WTC11 (cell line): ENCODE results near the gene SNPH.
A peak's percentile ranks its signal among the peaks of the same experiment; 100 is the strongest.

ENCODE experiments used
- FOXK1 ChIP-seq: sonication (generic); formaldehyde crosslinking; IDR thresholded peaks from 2 replicates; pipeline ENCODE4 v1.8.0; 2022; ENCODE audit warnings: mild to moderate bottlenecking, moderate library complexity, missing genetic modification reagents
- SMAD3 ChIP-seq: sonication (generic); formaldehyde crosslinking; IDR thresholded peaks from 2 replicates; pipeline ENCODE4 v1.8.0; 2022; ENCODE audit warnings: missing genetic modification reagents, mild to moderate bottlenecking, borderline replicate concordance
- TCF7 ChIP-seq: sonication (generic); formaldehyde crosslinking; IDR thresholded peaks from 2 replicates; pipeline ENCODE4 v1.8.0; 2022; ENCODE audit warnings: mild to moderate bottlenecking, low read depth, missing genetic modification reagents, moderate library complexity
- ZNF121 ChIP-seq: sonication (generic); formaldehyde crosslinking; IDR thresholded peaks from 2 replicates; pipeline ENCODE4 v1.8.0; 2023; ENCODE audit warnings: missing genetic modification reagents
- TF ChIP-seq, protein P1 (sequence below): fragments of 200-600 bp; IDR thresholded peaks from 2 replicates; pipeline ENCODE4 v1.8.0; 2022; ENCODE audit warnings: antibody characterized with exemption
- TF ChIP-seq, protein P2 (sequence below): sonication (generic); formaldehyde crosslinking; IDR thresholded peaks from 2 replicates; pipeline ENCODE4 v1.8.1; 2023; ENCODE audit warnings: mild to moderate bottlenecking, missing genetic modification reagents, moderate library complexity
- TF ChIP-seq, protein P3 (sequence below): sonication (generic); formaldehyde crosslinking; IDR thresholded peaks from 2 replicates; pipeline ENCODE4 v1.8.1; 2023; ENCODE audit warnings: mild to moderate bottlenecking, missing genetic modification reagents
- TF ChIP-seq, protein P4 (sequence below): sonication (generic); formaldehyde crosslinking; IDR thresholded peaks from 2 replicates; pipeline ENCODE4 v1.8.1; 2023; ENCODE audit warnings: mild to moderate bottlenecking, moderate library complexity, missing genetic modification reagents
- TF ChIP-seq, protein P5 (sequence below): sonication (generic); formaldehyde crosslinking; IDR thresholded peaks from 2 replicates; pipeline ENCODE4 v1.8.1; 2022; ENCODE audit warnings: mild to moderate bottlenecking, moderate library complexity, missing genetic modification reagents

DNA sequence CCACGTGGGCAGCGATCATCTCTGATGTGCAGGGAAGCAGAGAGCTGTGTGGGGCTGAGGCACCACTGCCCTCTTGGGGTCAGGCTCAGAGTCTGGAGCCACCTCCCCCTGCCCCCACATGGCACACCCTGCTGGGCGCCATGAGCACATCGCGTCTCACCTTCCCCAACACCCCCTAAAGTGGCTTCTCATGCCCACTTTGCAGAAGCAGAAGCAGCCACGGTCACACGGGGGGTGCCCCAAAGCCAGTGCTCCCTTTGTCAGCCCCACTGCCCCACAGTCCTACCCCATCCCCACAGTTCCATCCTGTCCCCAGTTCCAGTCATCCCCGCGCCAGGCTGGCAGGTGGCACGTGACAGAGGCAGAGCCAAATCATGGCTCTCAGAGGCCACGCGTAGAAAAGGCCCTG lies 43.3 kb downstream of the SNPH start:
- TF ChIP-seq ZNF121 (CRISPR knock-in tag) (no peak), TCF7 (CRISPR knock-in tag) (no peak), FOXK1 (CRISPR knock-in tag) (no peak), SMAD3 (CRISPR knock-in tag) (no peak)
- TF ChIP-seq, protein P1, sequence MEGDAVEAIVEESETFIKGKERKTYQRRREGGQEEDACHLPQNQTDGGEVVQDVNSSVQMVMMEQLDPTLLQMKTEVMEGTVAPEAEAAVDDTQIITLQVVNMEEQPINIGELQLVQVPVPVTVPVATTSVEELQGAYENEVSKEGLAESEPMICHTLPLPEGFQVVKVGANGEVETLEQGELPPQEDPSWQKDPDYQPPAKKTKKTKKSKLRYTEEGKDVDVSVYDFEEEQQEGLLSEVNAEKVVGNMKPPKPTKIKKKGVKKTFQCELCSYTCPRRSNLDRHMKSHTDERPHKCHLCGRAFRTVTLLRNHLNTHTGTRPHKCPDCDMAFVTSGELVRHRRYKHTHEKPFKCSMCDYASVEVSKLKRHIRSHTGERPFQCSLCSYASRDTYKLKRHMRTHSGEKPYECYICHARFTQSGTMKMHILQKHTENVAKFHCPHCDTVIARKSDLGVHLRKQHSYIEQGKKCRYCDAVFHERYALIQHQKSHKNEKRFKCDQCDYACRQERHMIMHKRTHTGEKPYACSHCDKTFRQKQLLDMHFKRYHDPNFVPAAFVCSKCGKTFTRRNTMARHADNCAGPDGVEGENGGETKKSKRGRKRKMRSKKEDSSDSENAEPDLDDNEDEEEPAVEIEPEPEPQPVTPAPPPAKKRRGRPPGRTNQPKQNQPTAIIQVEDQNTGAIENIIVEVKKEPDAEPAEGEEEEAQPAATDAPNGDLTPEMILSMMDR: no peak
- TF ChIP-seq, protein P2, sequence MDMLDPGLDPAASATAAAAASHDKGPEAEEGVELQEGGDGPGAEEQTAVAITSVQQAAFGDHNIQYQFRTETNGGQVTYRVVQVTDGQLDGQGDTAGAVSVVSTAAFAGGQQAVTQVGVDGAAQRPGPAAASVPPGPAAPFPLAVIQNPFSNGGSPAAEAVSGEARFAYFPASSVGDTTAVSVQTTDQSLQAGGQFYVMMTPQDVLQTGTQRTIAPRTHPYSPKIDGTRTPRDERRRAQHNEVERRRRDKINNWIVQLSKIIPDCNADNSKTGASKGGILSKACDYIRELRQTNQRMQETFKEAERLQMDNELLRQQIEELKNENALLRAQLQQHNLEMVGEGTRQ (CRISPR knock-in tag): peak; percentile 39
- TF ChIP-seq, protein P3, sequence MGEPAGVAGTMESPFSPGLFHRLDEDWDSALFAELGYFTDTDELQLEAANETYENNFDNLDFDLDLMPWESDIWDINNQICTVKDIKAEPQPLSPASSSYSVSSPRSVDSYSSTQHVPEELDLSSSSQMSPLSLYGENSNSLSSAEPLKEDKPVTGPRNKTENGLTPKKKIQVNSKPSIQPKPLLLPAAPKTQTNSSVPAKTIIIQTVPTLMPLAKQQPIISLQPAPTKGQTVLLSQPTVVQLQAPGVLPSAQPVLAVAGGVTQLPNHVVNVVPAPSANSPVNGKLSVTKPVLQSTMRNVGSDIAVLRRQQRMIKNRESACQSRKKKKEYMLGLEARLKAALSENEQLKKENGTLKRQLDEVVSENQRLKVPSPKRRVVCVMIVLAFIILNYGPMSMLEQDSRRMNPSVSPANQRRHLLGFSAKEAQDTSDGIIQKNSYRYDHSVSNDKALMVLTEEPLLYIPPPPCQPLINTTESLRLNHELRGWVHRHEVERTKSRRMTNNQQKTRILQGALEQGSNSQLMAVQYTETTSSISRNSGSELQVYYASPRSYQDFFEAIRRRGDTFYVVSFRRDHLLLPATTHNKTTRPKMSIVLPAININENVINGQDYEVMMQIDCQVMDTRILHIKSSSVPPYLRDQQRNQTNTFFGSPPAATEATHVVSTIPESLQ: no peak
- TF ChIP-seq, protein P4, sequence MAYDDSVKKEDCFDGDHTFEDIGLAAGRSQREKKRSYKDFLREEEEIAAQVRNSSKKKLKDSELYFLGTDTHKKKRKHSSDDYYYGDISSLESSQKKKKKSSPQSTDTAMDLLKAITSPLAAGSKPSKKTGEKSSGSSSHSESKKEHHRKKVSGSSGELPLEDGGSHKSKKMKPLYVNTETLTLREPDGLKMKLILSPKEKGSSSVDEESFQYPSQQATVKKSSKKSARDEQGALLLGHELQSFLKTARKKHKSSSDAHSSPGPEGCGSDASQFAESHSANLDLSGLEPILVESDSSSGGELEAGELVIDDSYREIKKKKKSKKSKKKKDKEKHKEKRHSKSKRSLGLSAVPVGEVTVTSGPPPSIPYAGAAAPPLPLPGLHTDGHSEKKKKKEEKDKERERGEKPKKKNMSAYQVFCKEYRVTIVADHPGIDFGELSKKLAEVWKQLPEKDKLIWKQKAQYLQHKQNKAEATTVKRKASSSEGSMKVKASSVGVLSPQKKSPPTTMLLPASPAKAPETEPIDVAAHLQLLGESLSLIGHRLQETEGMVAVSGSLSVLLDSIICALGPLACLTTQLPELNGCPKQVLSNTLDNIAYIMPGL (CRISPR knock-in tag): no peak
- TF ChIP-seq, protein P5, sequence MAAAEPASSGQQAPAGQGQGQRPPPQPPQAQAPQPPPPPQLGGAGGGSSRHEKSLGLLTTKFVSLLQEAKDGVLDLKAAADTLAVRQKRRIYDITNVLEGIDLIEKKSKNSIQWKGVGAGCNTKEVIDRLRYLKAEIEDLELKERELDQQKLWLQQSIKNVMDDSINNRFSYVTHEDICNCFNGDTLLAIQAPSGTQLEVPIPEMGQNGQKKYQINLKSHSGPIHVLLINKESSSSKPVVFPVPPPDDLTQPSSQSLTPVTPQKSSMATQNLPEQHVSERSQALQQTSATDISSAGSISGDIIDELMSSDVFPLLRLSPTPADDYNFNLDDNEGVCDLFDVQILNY (CRISPR knock-in tag): no peak
